Sciatic nerve (tissue), 2 donors: Measurements from ENCODE around the gene PCDH8. TPM values are rescaled to one million over a fixed set of nuclear protein-coding genes. Genes with fewer than 3 reads are reported as not detected.

Experiments used
- ATAC-seq: fragments of 200-7000 bp; cut with Tn5 transposase; one replicate; pipeline ENCODE4 v1.9.1; 2020; ENCODE audit warnings: mild to moderate bottlenecking, moderate library complexity
- DNase-seq: peaks from one replicate; pipeline ENCODE4 v3.0.0-alpha.2; 2020; ENCODE audit warnings: low spot score
- intact Hi-C: fragments of 100-400 bp; cut with DNase I; formaldehyde crosslinking; loops from one replicate; pipeline ENCODE4 v1.14.2; 2022
- total RNA-seq: library from RNA; stranded (reverse); fragmentation: NEBNext Ultra II Directional; extraction: Animal tissue kit (Norgen Biotek cat#: 25700); gene quantifications from one replicate; pipeline ENCODE4 v1.2.1, GENCODE V29; 2021
- donor health status: DM: no; HTN: no; CAD: no.
- donor health status: DM: no; HTN: no; CAD: no.

Gene PCDH8
- total RNA-seq: 1.9 TPM

- intact Hi-C loops: no loop called here
- peak; percentile 40 for ATAC-seq
- no peak for DNase-seq
Measured at GRCh38 chr13:52848455-52849195, at the start of gene PCDH8. Gene PCDH8, minus strand, starts transcription at chr13:52848640. Its CDS starts 204 bp downstream, at chr13:52848436.

- DNase-seq (no peak), ATAC-seq (peak; percentile 42)
- intact Hi-C loops: no loop called here
Measured at GRCh38 chr13:52896827-52897659, 48.6 kb upstream of the PCDH8 start.

- DNase-seq (no peak), ATAC-seq (no peak)
- intact Hi-C loops: no loop called here
Measured at GRCh38 chr13:52894413-52894812, 46.0 kb upstream of the PCDH8 start.

GRCh38 chr13:52892925-52893324 is 44.5 kb upstream of the PCDH8 start:
- DNase-seq: no peak
- intact Hi-C loops: no loop called here
- no peak for ATAC-seq

GRCh38 chr13:52891706-52892105 is 43.3 kb upstream of the PCDH8 start:
- DNase-seq (no peak), ATAC-seq (no peak)
- intact Hi-C loops: no loop called here

GRCh38 chr13:52887165-52887564 is 38.7 kb upstream of the PCDH8 start:
- intact Hi-C loops: no loop called here
- DNase-seq: no peak

GRCh38 chr13:52885141-52885540 is 36.7 kb upstream of the PCDH8 start:
- no peak for DNase-seq
- intact Hi-C loops: no loop called here
- no peak for ATAC-seq

More at GRCh38 chr13:52887165-52887564, 38.7 kb upstream of the PCDH8 start:
- ATAC-seq: no peak

GRCh38 chr13:52884429-52885010 is 36.1 kb upstream of the PCDH8 start:
- intact Hi-C loops: no loop called here
- ATAC-seq (no peak), DNase-seq (no peak)

- intact Hi-C loops: no loop called here
- DNase-seq: no peak
- no peak for ATAC-seq
Measured at GRCh38 chr13:52882785-52883184, 34.3 kb upstream of the PCDH8 start.

GRCh38 chr13:52879950-52880741 is 31.7 kb upstream of the PCDH8 start:
- DNase-seq (no peak), ATAC-seq (no peak)
- intact Hi-C loops: no loop called here

GRCh38 chr13:52878831-52879230 is 30.4 kb upstream of the PCDH8 start:
- DNase-seq (no peak), ATAC-seq (no peak)
- intact Hi-C loops: no loop called here

GRCh38 chr13:52870143-52870542 is 21.7 kb upstream of the PCDH8 start:
- ATAC-seq (no peak), DNase-seq (no peak)
- intact Hi-C loops: no loop called here

- intact Hi-C loops: no loop called here
- DNase-seq (no peak), ATAC-seq (no peak)
Measured at GRCh38 chr13:52869621-52870020, 21.2 kb upstream of the PCDH8 start.

- intact Hi-C loops: no loop called here
- ATAC-seq (no peak), DNase-seq (no peak)
Measured at GRCh38 chr13:52869050-52869449, 20.6 kb upstream of the PCDH8 start.

- no peak for ATAC-seq
- intact Hi-C loops: no loop called here
- no peak for DNase-seq
Measured at GRCh38 chr13:52868190-52868589, 19.8 kb upstream of the PCDH8 start.

GRCh38 chr13:52864941-52865340 is 16.5 kb upstream of the PCDH8 start:
- DNase-seq (no peak), ATAC-seq (no peak)
- intact Hi-C loops: no loop called here

GRCh38 chr13:52862358-52863206 is 14.1 kb upstream of the PCDH8 start:
- no peak for DNase-seq
- ATAC-seq: no peak
- intact Hi-C loops: no loop called here

- DNase-seq: no peak
- intact Hi-C loops: no loop called here
- ATAC-seq: no peak
Measured at GRCh38 chr13:52852444-52852843, 4.0 kb upstream of the PCDH8 start.
